Renal cortical epithelial cell (primary cell): ENCODE data around the gene PGLYRP3. TPM values are rescaled to one million over a fixed set of nuclear protein-coding genes. Genes with fewer than 3 reads are reported as not detected.

ENCODE experiments used
- DNase-seq: peaks from one replicate; pipeline ENCODE4 v3.0.0-alpha.2; 2011; ENCODE audit warnings: low read depth
- total RNA-seq: library from RNA; depleted of rRNA; stranded (reverse); fragments of >200 nt; gene quantifications from 2 replicates; pipeline ENCODE4 v1.2.3, GENCODE V29; 2014

The PGLYRP3 gene
- total RNA-seq, 1 donor from 2014 or later, result not detected

- DNase-seq, result no peak
Observed at GRCh38 chr1:153260585-153261280, 52.0 kb downstream of the PGLYRP3 start.

GRCh38 chr1:153259387-153259786 is 53.4 kb downstream of the PGLYRP3 start, which contains the start of gene LORICRIN:
LORICRIN (plus strand) TSS chr1:153259687; CDS start chr1:153260950, 1,263 bp downstream.
- DNase-seq, result no peak

DNA sequence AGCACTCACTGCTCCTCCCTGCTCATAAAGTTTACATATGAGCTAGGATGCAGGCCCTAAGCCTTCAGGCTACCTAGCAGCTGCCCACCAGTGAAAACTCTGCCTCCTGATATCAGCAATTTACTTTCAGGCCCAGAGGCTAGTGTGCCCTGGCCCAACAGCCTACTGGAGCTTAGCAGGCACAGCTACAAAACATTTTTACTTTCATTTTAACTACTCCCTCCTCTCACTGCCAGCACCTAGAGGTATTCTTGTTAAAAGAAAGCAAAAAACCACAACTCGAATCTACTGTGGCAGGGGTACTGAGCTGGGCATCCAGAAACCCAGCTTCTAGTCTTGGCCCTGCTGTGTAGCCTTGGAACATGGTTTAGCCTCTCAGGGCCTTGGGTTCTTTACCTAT is 59.1 kb downstream of the PGLYRP3 start:
- DNase-seq, result no peak

DNA sequence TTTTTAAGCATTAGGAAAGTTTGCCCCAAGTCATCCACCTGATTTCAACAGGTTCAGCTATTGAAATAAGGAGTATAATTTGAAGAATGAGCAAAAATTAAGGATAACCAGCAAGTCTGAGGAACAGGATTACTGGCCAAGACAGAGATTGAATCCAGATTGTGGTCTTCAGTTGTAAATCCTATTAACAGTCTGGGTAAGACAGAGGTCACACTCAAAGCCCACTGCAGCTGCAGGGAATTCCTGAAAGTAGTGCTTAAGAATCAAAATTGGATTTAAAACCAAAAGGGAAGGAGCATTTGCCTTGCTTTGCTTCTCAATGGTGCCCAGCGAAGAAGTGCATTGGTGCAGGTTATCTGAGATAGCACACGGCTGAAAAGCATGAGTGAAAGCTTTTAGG is 59.7 kb downstream of the PGLYRP3 start:
- no peak for DNase-seq

DNA sequence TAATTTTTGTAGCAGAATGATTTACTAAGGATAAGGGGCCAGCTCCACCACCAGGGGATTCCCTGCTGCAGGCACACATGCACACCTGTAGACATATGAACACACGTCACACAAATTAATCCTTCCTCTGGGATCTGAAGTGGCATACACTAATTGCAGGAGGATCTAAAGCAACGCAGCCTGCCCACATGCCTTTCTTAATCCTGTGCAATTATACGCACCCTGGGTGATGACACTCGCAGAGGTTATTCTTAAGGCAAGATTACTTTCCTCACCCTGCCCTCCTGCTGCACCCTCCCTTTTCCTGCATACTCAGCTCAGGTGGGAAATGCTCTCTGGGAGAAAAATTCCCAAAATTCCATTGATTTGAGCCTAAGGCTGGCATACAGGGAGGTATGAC is 60.8 kb downstream of the PGLYRP3 start:
- DNase-seq, result no peak

GRCh38 chr1:153251562-153251961 is 61.2 kb downstream of the PGLYRP3 start:
- DNase-seq, result no peak

DNA sequence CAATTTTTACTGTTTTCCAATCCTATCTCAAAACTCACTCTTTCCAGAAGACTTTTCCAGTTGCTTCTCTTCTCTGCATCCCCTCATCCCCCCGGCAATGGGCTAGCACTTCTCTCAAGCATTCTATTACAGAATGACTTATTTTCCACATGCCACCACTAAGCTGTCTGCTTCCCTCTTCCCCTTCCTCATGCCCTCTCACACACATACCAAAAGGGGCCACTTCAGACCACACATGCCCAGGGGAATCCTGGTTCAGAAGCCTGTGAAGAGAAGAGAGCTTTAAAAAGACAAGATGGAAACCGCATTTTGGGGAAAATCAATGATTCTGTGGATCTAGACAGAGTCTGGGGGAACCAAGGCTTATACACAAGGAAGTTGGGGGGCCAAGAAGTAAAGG is 61.7 kb downstream of the PGLYRP3 start:
- DNase-seq, result no peak

DNA sequence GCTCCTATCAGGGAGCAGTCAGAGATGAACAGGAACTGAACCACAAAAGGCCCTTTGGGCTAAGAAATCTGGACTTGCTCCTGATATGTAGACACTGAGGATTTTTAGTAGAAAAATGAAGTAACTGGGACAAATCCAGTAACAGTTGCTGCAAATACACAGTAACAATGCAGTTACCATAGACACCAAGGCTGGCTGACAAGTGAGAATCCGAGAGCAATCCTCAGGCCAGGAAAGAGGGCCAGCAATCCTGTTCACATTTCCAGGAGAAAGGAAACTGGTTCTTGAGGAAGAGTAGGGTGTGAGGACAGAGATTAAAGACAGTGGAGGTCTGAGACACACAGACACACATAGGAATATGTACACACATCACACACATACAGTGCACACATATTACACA is 62.6 kb downstream of the PGLYRP3 start:
- DNase-seq, result no peak

DNA sequence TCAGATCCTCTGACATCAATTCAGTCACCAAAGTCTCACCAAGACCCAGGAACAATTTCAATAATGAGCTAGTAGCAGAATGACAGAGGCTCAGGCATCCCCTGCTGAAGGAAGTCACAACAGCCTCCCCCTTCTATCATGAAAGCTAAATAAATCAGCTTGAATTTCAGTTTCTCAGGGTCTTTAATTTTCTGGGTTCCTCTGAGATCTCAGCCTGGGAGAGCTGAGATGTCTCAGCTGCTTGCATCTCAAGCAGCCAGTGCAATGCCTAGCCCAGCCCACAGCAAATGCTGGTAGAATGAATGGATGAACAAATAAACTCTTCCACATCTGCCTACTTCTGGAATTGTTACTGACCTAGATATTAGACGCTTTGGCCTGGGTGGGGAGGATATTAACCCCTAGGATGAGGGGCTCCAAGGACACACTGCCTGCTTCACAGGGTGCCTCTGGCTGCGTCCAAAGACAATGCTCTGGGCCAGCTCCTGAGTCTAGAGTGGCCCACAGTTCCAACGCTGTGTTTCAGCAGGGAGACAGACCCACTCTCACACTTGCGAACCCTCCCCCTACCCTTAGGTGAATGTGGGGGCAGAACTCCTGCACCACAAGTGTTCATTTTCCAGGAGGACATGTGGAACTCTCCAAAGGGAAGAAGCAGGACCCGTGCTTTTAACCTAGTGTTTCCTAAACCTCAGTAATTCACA is 64.4 kb downstream of the PGLYRP3 start:
- no peak for DNase-seq

Other genes starting within 250 kb of the PGLYRP3 start
- gene SPRR2B, start 241.3 kb downstream of the PGLYRP3 start, total RNA-seq, result not detected in 2 replicates
- not detected in 2 replicates for gene SPRR2E, start 218.4 kb downstream of the PGLYRP3 start, total RNA-seq
- not detected in 2 replicates for gene SPRR2F, start 199.4 kb downstream of the PGLYRP3 start, total RNA-seq
- not detected in 2 replicates for gene SPRR2G, start 162.1 kb downstream of the PGLYRP3 start, total RNA-seq
- gene LELP1, start 109.5 kb downstream of the PGLYRP3 start, total RNA-seq, result not detected in 2 replicates
- not detected in 2 replicates for gene PRR9, start 95.4 kb downstream of the PGLYRP3 start, total RNA-seq
- gene LORICRIN, start 53.3 kb downstream of the PGLYRP3 start, total RNA-seq, result not detected in 2 replicates
- not detected in 2 replicates for gene PGLYRP4, start 35.9 kb upstream of the PGLYRP3 start, total RNA-seq
- gene S100A9, start 44.9 kb upstream of the PGLYRP3 start, total RNA-seq, result 0.70 and 25.0 TPM in 2 replicates
- not detected in 2 replicates for gene S100A12, start 62.7 kb upstream of the PGLYRP3 start, total RNA-seq
- gene S100A8, start 78.1 kb upstream of the PGLYRP3 start, total RNA-seq, result not detected in 2 replicates
- gene S100A7A, start 103.6 kb upstream of the PGLYRP3 start, total RNA-seq, result not detected in 2 replicates
- gene S100A7, start 147.7 kb upstream of the PGLYRP3 start, total RNA-seq, result not detected in 2 replicates
- 428 and 2,979 TPM in 2 replicates for gene S100A6, start 223.0 kb upstream of the PGLYRP3 start, total RNA-seq
- gene S100A5, start 228.0 kb upstream of the PGLYRP3 start, total RNA-seq, result 1.2 TPM in 2 replicates
- gene S100A4, start 232.9 kb upstream of the PGLYRP3 start, total RNA-seq, result 7.6 and 303 TPM in 2 replicates
- 5.2 and 36.8 TPM in 2 replicates for gene S100A3, start 236.3 kb upstream of the PGLYRP3 start, total RNA-seq